22Rv1 (cell line): ENCODE measurements around the gene FHIT.

Experiments used
- H3K27ac ChIP-seq: fragments of 450-650 bp; 2 replicates; pipeline ENCODE4 v1.5.1; 2017
- CTCF ChIP-seq: fragments of 450-650 bp; IDR thresholded peaks from 2 replicates; pipeline ENCODE4 v1.5.1; 2017; ENCODE audit warnings: mild to moderate bottlenecking
- ZFX ChIP-seq: fragments of 450-650 bp; IDR thresholded peaks from 2 replicates; pipeline ENCODE4 v1.6.1; 2017; ENCODE audit warnings: antibody characterized with exemption, borderline replicate concordance

The FHIT gene

GRCh38 chr3:61278713-61279112, 27.5 kb upstream of the FHIT start:
- TF ChIP-seq ZFX (no peak), CTCF (no peak)
- no peak overlapping the region for H3K27ac ChIP-seq

- H3K27ac ChIP-seq: no peak overlapping the region
- no peak for TF ChIP-seq CTCF
- TF ChIP-seq ZFX: no peak
These were observed 26.2 kb upstream of the FHIT start for GRCh38 chr3:61277411-61277810.

- H3K27ac ChIP-seq: no peak overlapping the region
- no peak for TF ChIP-seq CTCF
- TF ChIP-seq ZFX: no peak
These were observed 18.2 kb upstream of the FHIT start for GRCh38 chr3:61269435-61269834.

GRCh38 chr3:61268644-61269043, 17.4 kb upstream of the FHIT start:
- TF ChIP-seq CTCF (no peak), ZFX (no peak)

GRCh38 chr3:61264281-61264680, 13.0 kb upstream of the FHIT start:
- no peak for TF ChIP-seq ZFX
- no peak for TF ChIP-seq CTCF
- no peak overlapping the region for H3K27ac ChIP-seq

More at GRCh38 chr3:61268644-61269043, 17.4 kb upstream of the FHIT start:
- no peak overlapping the region for H3K27ac ChIP-seq

GRCh38 chr3:61257148-61257547, 5.9 kb upstream of the FHIT start:
- TF ChIP-seq CTCF (no peak), ZFX (no peak)
- no peak overlapping the region for H3K27ac ChIP-seq

GRCh38 chr3:61253756-61254155, 2.5 kb upstream of the FHIT start:
- no peak overlapping the region for H3K27ac ChIP-seq
- TF ChIP-seq CTCF: no peak
- no peak for TF ChIP-seq ZFX
